Activated T-helper 1 cell treated with anti-CD3 and anti-CD28 coated beads, Interleukin-12 subunit alpha, Interleukin-12 subunit beta, Interleukin-2, Interleukin-4 antibody, amounts not matched to agents 30 ng/mL and 10 ng/mL and 1 ng/mL, durations not matched to agents 14 hours and 24 hours and 36 hours (primary cell): Measurements from ENCODE around the gene GALNT9. TPM values are rescaled to one million over a fixed set of nuclear protein-coding genes. Genes with fewer than 3 reads are reported as not detected.

ENCODE experiments used
- DNase-seq: peaks from one replicate; pipeline ENCODE4 v3.0.0; 2021; ENCODE audit warnings: low spot score
- H3K27ac Mint-ChIP-seq: one replicate; pipeline ENCODE4 v1.8.0; 2021; ENCODE audit warnings: mild to moderate bottlenecking, mixed read lengths
- H3K27me3 Mint-ChIP-seq: one replicate; pipeline ENCODE4 v1.8.0; 2022; ENCODE audit warnings: mild to moderate bottlenecking, moderate library complexity, mixed read lengths; ENCODE audit not compliant: insufficient read depth
- H3K36me3 Mint-ChIP-seq: one replicate; pipeline ENCODE4 v1.8.0; 2021; ENCODE audit warnings: low read depth, mixed read lengths
- H3K4me1 Mint-ChIP-seq: one replicate; pipeline ENCODE4 v1.8.0; 2021; ENCODE audit warnings: low read depth, mixed read lengths
- H3K4me3 Mint-ChIP-seq: one replicate; pipeline ENCODE4 v1.8.0; 2021; ENCODE audit warnings: mild to moderate bottlenecking, moderate library complexity, mixed read lengths
- H3K9me3 Mint-ChIP-seq: one replicate; pipeline ENCODE4 v1.8.0; 2021; ENCODE audit warnings: mixed read lengths
- intact Hi-C: fragments of 100-400 bp; cut with micrococcal nuclease; formaldehyde crosslinking; loops from one replicate; pipeline ENCODE4 v1.15.1; 2024
- total RNA-seq: library from RNA; stranded (reverse); gene quantifications from 2 replicates; pipeline ENCODE4 v1.2.3, GENCODE V29; 2022

Gene GALNT9
- total RNA-seq, 1 donor from 2014 or later, result not detected

- Mint-ChIP-seq H3K4me1 (no peaks in the 10 kb centered on the region), H3K36me3 (no peaks in the 10 kb centered on the region), H3K27ac (no peak overlapping the region), H3K9me3 (no peaks in the 10 kb centered on the region), H3K27me3 (peaks cover 3% of the 10 kb centered on the region), H3K4me3 (no peak overlapping the region)
- no peak for DNase-seq
- intact Hi-C loops, result no loop called here
These were observed 15.2 kb upstream of the GALNT9 start for GRCh38 chr12:132344601-132345000.

GRCh38 chr12:132344181-132344580 lies 14.8 kb upstream of the GALNT9 start:
- intact Hi-C loops, result no loop called here
- Mint-ChIP-seq H3K4me3 (no peak overlapping the region), H3K27me3 (peaks cover 3% of the 10 kb centered on the region), H3K9me3 (no peaks in the 10 kb centered on the region), H3K36me3 (no peaks in the 10 kb centered on the region), H3K27ac (no peak overlapping the region), H3K4me1 (no peaks in the 10 kb centered on the region)
- no peak for DNase-seq

GRCh38 chr12:132343294-132344004 lies 14.1 kb upstream of the GALNT9 start:
- Mint-ChIP-seq H3K9me3 (no peaks in the 10 kb centered on the region), H3K27ac (no peak overlapping the region), H3K4me1 (no peaks in the 10 kb centered on the region), H3K4me3 (no peak overlapping the region), H3K27me3 (peaks cover 3% of the 10 kb centered on the region), H3K36me3 (no peaks in the 10 kb centered on the region)
- DNase-seq, result no peak
- intact Hi-C loops, result no loop called here

GRCh38 chr12:132342251-132343227 lies 13.2 kb upstream of the GALNT9 start:
- intact Hi-C loops, result no loop called here
- no peaks in the 10 kb centered on the region for H3K36me3 Mint-ChIP-seq
- DNase-seq, result no peak
- H3K4me1 Mint-ChIP-seq, result no peaks in the 10 kb centered on the region
- no peak overlapping the region for H3K4me3 Mint-ChIP-seq
- no peak overlapping the region for H3K27ac Mint-ChIP-seq
- peaks cover 3% of the 10 kb centered on the region for H3K27me3 Mint-ChIP-seq
- H3K9me3 Mint-ChIP-seq, result no peaks in the 10 kb centered on the region

GRCh38 chr12:132341318-132342050 lies 12.1 kb upstream of the GALNT9 start:
- Mint-ChIP-seq H3K4me3 (no peak overlapping the region), H3K36me3 (no peaks in the 10 kb centered on the region), H3K4me1 (no peaks in the 10 kb centered on the region), H3K27ac (no peak overlapping the region), H3K27me3 (peaks cover 3% of the 10 kb centered on the region), H3K9me3 (no peaks in the 10 kb centered on the region)
- no peak for DNase-seq
- intact Hi-C loops, result no loop called here

- Mint-ChIP-seq H3K36me3 (no peaks in the 10 kb centered on the region), H3K9me3 (peaks cover 2% of the 10 kb centered on the region), H3K4me1 (no peaks in the 10 kb centered on the region), H3K27ac (no peak overlapping the region), H3K4me3 (no peak overlapping the region), H3K27me3 (no peaks in the 10 kb centered on the region)
- intact Hi-C loops, result no loop called here
- no peak for DNase-seq
These were observed 11.1 kb upstream of the GALNT9 start for GRCh38 chr12:132340266-132341035.

- DNase-seq, result no peak
- H3K36me3 Mint-ChIP-seq, result no peaks in the 10 kb centered on the region
- no peak overlapping the region for H3K4me3 Mint-ChIP-seq
- H3K4me1 Mint-ChIP-seq, result no peaks in the 10 kb centered on the region
- H3K9me3 Mint-ChIP-seq, result peaks cover 4% of the 10 kb centered on the region
- no peak overlapping the region for H3K27ac Mint-ChIP-seq
- H3K27me3 Mint-ChIP-seq, result no peaks in the 10 kb centered on the region
- intact Hi-C loops, result no loop called here
These were observed 10.5 kb upstream of the GALNT9 start for GRCh38 chr12:132339856-132340255.

- peaks cover 4% of the 10 kb centered on the region for H3K9me3 Mint-ChIP-seq
- no peaks in the 10 kb centered on the region for H3K4me1 Mint-ChIP-seq
- H3K4me3 Mint-ChIP-seq, result no peak overlapping the region
- intact Hi-C loops, result no loop called here
- no peaks in the 10 kb centered on the region for H3K27me3 Mint-ChIP-seq
- no peak overlapping the region for H3K27ac Mint-ChIP-seq
- no peaks in the 10 kb centered on the region for H3K36me3 Mint-ChIP-seq
- no peak for DNase-seq
These were observed 9.4 kb upstream of the GALNT9 start for GRCh38 chr12:132338781-132339180.

- intact Hi-C loops, result no loop called here
- Mint-ChIP-seq H3K4me1 (no peaks in the 10 kb centered on the region), H3K27ac (no peak overlapping the region), H3K9me3 (peaks cover 4% of the 10 kb centered on the region), H3K4me3 (no peak overlapping the region), H3K27me3 (no peaks in the 10 kb centered on the region), H3K36me3 (no peaks in the 10 kb centered on the region)
- DNase-seq, result no peak
These were observed 8.9 kb upstream of the GALNT9 start for GRCh38 chr12:132338311-132338710.

GRCh38 chr12:132337557-132337956 lies 8.2 kb upstream of the GALNT9 start:
- Mint-ChIP-seq H3K27ac (no peak overlapping the region), H3K36me3 (no peaks in the 10 kb centered on the region), H3K27me3 (no peaks in the 10 kb centered on the region), H3K4me3 (no peak overlapping the region), H3K9me3 (peaks cover 4% of the 10 kb centered on the region), H3K4me1 (no peaks in the 10 kb centered on the region)
- intact Hi-C loops, result no loop called here
- DNase-seq, result no peak

GRCh38 chr12:132336451-132337413 lies 7.3 kb upstream of the GALNT9 start:
- Mint-ChIP-seq H3K4me3 (no peak overlapping the region), H3K4me1 (no peaks in the 10 kb centered on the region), H3K27me3 (no peaks in the 10 kb centered on the region), H3K27ac (no peak overlapping the region), H3K36me3 (no peaks in the 10 kb centered on the region), H3K9me3 (peaks cover 8% of the 10 kb centered on the region)
- intact Hi-C loops, result no loop called here
- no peak for DNase-seq
